Uterus (tissue), 4 donors: Measurements from ENCODE around the gene GNG4. TPM values are rescaled to one million over a fixed set of nuclear protein-coding genes. Genes with fewer than 3 reads are reported as not detected.
"Not testable (repeated sequence)": the region's sequence is repeated elsewhere in the genome, so short reads cannot be mapped to it uniquely, and the experiment has no call there.

ENCODE experiments used
- DNase-seq, 2 donors: peaks; one replicate each; pipeline ENCODE4 v3.0.0-alpha.2; 2019 to 2020
- H3K27ac ChIP-seq, 2 donors: fragments of 200-600 bp; sonication (generic); 1 replicate in 1 of 2; 2 replicates in 1 of 2; pipeline ENCODE4 v1.5.1; 2016 to 2018
- H3K27me3 ChIP-seq, 2 donors: fragments of 200-600 bp; sonication (generic); one replicate each; pipeline ENCODE4 v1.5.1; 2018 to 2019; ENCODE audit warnings: control low read depth in 1 of 2
- H3K36me3 ChIP-seq, 2 donors: fragments of 200-600 bp; sonication (generic); one replicate each; pipeline ENCODE4 v1.5.1; 2019; ENCODE audit warnings: control low read depth in 1 of 2
- H3K4me1 ChIP-seq, 2 donors: fragments of 200-600 bp; sonication (generic); one replicate each; pipeline ENCODE4 v1.5.1; 2018 to 2019; ENCODE audit warnings: control low read depth in 1 of 2
- H3K4me3 ChIP-seq, 2 donors: fragments of 200-600 bp; sonication (generic); 1 replicate in 1 of 2; 2 replicates in 1 of 2; pipeline ENCODE4 v1.5.1; 2018 to 2019; ENCODE audit warnings: mild to moderate bottlenecking in 1 of 2
- H3K9me3 ChIP-seq, 2 donors: fragments of 200-600 bp; sonication (generic); one replicate each; pipeline ENCODE4 v1.5.1; 2019; ENCODE audit warnings: control low read depth in 1 of 2
- CTCF ChIP-seq, 4 experiments: fragments of 200-600 bp in 2 of 4; fragments of 450-650 bp in 2 of 4; sonication (generic) in 2 of 4; IDR thresholded peaks; one replicate each; pipeline ENCODE4 v1.5.1; 2016 to 2019; ENCODE audit warnings: antibody characterized with exemption in 4 of 4, mild to moderate bottlenecking in 2 of 4, moderate library complexity in 1 of 4
- POLR2A ChIP-seq, 2 donors: fragments of 450-650 bp; IDR thresholded peaks; one replicate each; pipeline ENCODE4 v1.6.1; 2016; ENCODE audit warnings: antibody characterized with exemption in 2 of 2, mild to moderate bottlenecking in 1 of 2, moderate library complexity in 1 of 2
- intact Hi-C: fragments of 100-400 bp; cut with DNase I; formaldehyde crosslinking; loops from one replicate; pipeline ENCODE4 v1.15.1; 2023; ENCODE audit warnings: low total_unique reads
- total RNA-seq, 4 donors: library from RNA; depleted of rRNA in 3 of 4; stranded (reverse); fragments of >200 nt in 3 of 4; gene quantifications; one replicate each; pipeline versions ENCODE4 v1.1.0 to v1.2.4, GENCODE V29; 2014 to 2023
- donor health status: DM: yes; HTN: yes; CAD: no.

GNG4 gene
- total RNA-seq, 4 donors from 2014 or later, result 0.51 to 8.2 (median 2.3) TPM

DNA sequence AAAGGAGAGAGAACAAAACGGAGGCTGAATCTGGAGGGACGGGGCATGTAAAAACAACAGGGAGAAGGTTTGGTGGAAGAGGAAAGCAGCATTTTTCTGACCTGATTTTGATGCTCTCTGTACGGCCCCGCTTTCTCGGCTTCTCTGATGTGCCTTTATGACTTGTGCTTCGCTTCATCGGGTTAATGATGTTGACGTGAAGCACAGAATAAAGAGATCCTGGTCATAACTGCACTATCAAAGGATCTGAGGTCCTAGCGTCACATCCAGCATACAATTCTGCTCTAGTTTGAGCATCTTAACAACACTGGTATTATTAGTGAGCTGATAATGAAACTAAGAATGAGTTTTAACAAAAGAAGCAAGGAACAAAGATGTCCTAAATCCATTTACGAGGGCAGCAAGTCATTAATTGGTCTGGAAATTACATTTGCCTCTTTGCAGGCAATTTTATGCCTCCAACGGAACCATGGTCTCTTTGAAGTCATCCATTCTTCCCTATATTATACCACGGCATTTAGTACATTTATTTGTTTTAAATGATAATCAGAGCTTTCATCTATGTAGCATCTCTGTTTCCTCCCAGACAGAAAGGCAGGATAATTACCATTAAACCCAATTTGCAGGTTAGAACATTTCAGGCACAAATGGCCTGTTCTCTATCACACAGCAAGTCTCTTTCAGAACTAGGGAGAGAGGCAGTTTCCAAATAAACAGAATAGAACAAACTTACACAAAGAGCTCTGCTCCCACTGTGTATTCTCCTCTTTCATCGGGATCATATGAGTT lies 100.0 kb downstream of the GNG4 start:
- no peak for TF ChIP-seq POLR2A (IDR thresholded peaks at IDR 0.05)
- no peak for TF ChIP-seq CTCF (IDR thresholded peaks at IDR 0.05)
- DNase-seq, result no peak
- H3K27me3 ChIP-seq, result no peaks in the 10 kb centered on the region
- no peaks in the 10 kb centered on the region for H3K36me3 ChIP-seq
- H3K4me3 ChIP-seq, result no peak overlapping the region
- intact Hi-C loops, result no loop called here
- H3K27ac ChIP-seq, result no peak overlapping the region
- no peaks in the 10 kb centered on the region for H3K4me1 ChIP-seq
- no peaks in the 10 kb centered on the region for H3K9me3 ChIP-seq

- H3K9me3 ChIP-seq, H3K27ac ChIP-seq, H3K36me3 ChIP-seq, H3K4me1 ChIP-seq, DNase-seq, H3K4me3 ChIP-seq, H3K27me3 ChIP-seq, intact Hi-C loops: not testable (repeated sequence)
These were observed 103.0 kb downstream of the GNG4 start for GRCh38 chr1:235546369-235547155.

DNA sequence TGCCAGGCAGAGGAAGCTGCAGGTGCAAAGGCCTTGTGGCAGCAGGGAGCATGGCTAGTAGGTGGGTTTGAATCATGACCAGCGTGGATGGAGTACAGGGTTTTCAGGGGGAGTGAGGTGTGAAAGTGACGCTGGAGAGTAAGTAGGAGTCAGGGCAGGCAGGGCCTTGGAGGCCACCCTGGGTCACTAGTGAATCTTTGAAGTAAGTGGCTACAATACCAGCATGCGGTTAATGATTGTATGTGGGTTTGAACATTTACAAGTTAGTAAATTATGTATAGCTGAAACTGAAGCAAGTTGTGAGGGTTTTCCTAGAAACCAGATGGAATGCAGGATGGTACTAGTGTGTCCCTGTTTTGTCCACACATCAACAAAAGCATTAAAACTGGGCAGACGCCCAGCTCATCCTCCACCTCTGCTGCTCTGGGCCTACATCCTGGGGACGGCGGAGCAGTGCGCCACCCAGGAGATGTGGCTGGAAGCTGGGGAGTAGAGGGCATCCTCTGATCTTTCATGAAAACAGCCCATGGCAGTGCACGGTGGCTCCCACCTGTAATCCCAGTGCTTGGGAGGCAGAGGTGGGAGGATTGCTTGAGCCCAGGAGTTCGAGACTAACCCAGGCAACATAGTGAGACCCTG lies 104.2 kb downstream of the GNG4 start:
- Histone ChIP-seq H3K4me3 (no peak overlapping the region), H3K9me3 (no peaks in the 10 kb centered on the region), H3K4me1 (no peaks in the 10 kb centered on the region), H3K36me3 (no peaks in the 10 kb centered on the region), H3K27me3 (no peaks in the 10 kb centered on the region), H3K27ac (no peak overlapping the region)
- intact Hi-C loops, result no loop called here
- TF ChIP-seq CTCF (IDR thresholded peaks at IDR 0.05) (no peak), POLR2A (IDR thresholded peaks at IDR 0.05) (no peak)
- DNase-seq, result no peak

DNA sequence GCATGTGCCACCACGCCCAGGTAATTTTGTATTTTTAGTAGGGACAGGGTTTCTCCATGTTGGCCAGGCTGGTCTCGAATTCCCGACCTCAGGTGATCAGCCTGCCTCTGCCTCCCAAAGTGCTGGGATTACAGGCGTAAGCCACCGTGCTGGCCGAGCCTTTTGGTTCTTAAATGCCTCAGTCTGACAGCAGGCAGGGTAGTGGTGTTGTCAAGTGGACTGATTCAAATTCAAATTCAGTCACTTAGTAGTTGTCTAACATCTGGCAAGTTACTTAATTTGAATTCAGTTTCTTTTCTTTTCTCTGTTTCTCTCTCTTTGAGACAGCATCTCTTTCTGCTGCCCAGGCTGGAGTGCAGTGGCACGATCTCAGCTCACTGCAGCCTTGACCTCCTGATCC lies 106.7 kb downstream of the GNG4 start:
- H3K4me1 ChIP-seq, H3K4me3 ChIP-seq, DNase-seq, H3K9me3 ChIP-seq, H3K27me3 ChIP-seq, intact Hi-C loops, H3K27ac ChIP-seq, H3K36me3 ChIP-seq: not testable (repeated sequence)

GRCh38 chr1:235533476-235534168 lies 116.0 kb downstream of the GNG4 start:
- TF ChIP-seq POLR2A (IDR thresholded peaks at IDR 0.05) (no peak), CTCF (IDR thresholded peaks at IDR 0.05) (no peak)
- H3K27me3 ChIP-seq, result no peaks in the 10 kb centered on the region
- no peaks in the 10 kb centered on the region for H3K36me3 ChIP-seq

More at GRCh38 chr1:235533476-235534168, 116.0 kb downstream of the GNG4 start:
- intact Hi-C loops, result no loop called here
- Histone ChIP-seq H3K4me1 (no peaks in the 10 kb centered on the region), H3K27ac (no peak overlapping the region), H3K9me3 (no peaks in the 10 kb centered on the region), H3K4me3 (no peak overlapping the region)
- DNase-seq, result no peak
